ENCODE results near the gene FOXJ3.

The FOXJ3 gene

GRCh38 chr1:42317308-42317707, 17.7 kb downstream of the FOXJ3 start:
- Histone ChIP-seq H3K4me3 (ENCODE audit: low read depth, low read length) (no peak overlapping the region), H3K9me3 (ENCODE audit: control insufficient read depth, insufficient read depth, low read depth, low read length) (no peaks in the 10 kb centered on the region), H3K4me1 (ENCODE audit: control insufficient read depth, insufficient read depth, low read length) (peaks cover 20% of the 10 kb centered on the region), H3K36me3 (ENCODE audit: control insufficient read depth in 2 of 2, insufficient read depth in 1 of 2, low read length in 2 of 2) (no peaks in the 10 kb centered on the region), H3K27ac (ENCODE audit: extremely low read depth, low read depth, low read length) (no peak overlapping the region)
- ChIA-PET POLR2A (interaction anchor here (0.6 kb wide), 1 partner anchor 450 kb away, joined by 4 read pairs; the partner anchor contains the start of genes C1orf50 and P3H1), CTCF (interaction anchor here (0.6 to 2.0 kb wide), 6 partner anchors 11 to 430 kb away, joined by 3 to 8 read pairs (median 4); no protein-coding TSS in a partner anchor)
- TF ChIP-seq ZBTB17 (tag by site-specific recombination; IDR thresholded peaks at IDR 0.05) (peak; percentile 49), ZNF324 (tag by site-specific recombination; IDR thresholded peaks at IDR 0.05) (no peak)

GRCh38 chr1:42316292-42316691, 18.7 kb downstream of the FOXJ3 start:
- H3K27ac ChIP-seq (ENCODE audit: extremely low read depth, low read depth, low read length), result no peak overlapping the region
- no peak overlapping the region for H3K4me3 ChIP-seq (ENCODE audit: low read depth, low read length)
- H3K9me3 ChIP-seq (ENCODE audit: control insufficient read depth, insufficient read depth, low read depth, low read length), result no peaks in the 10 kb centered on the region
- H3K36me3 ChIP-seq (ENCODE audit: control insufficient read depth in 2 of 2, insufficient read depth in 1 of 2, low read length in 2 of 2), result no peaks in the 10 kb centered on the region
- POLR2A ChIA-PET, result no interaction called here
- peaks cover 20% of the 10 kb centered on the region for H3K4me1 ChIP-seq (ENCODE audit: control insufficient read depth, insufficient read depth, low read length)
- CTCF ChIA-PET, result interaction anchor here (0.6 to 2.0 kb wide), 7 partner anchors 11 to 903 kb away, joined by 3 to 8 read pairs (median 4); no protein-coding TSS in a partner anchor
- no peak for TF ChIP-seq PRDM6 (tag by site-specific recombination; IDR thresholded peaks at IDR 0.05)
- TF ChIP-seq REPIN1 (tag by site-specific recombination; IDR thresholded peaks at IDR 0.05; ENCODE audit: low read depth), result no peak
- peak; percentile 32; the same call in 1 of the 2 replicates for TF ChIP-seq ZFHX2 (tag by site-specific recombination; conservative IDR thresholded peaks at IDR 0.05)
- TF ChIP-seq ZNF473 (tag by site-specific recombination; IDR thresholded peaks at IDR 0.05), result no peak
- TF ChIP-seq SETDB1 (IDR thresholded peaks at IDR 0.05; ENCODE audit: insufficient read length, low read length), result peak; percentile 47
- TF ChIP-seq KLF17 (tag by site-specific recombination; IDR thresholded peaks at IDR 0.05), result no peak
- peak; percentile 47; the same call in 1 of the 2 replicates for TF ChIP-seq SP7 (tag by site-specific recombination; IDR thresholded peaks at IDR 0.05)
- TF ChIP-seq INSM2 (tag by site-specific recombination; IDR thresholded peaks at IDR 0.05), result no peak
- TF ChIP-seq ZNF362 (tag by site-specific recombination; IDR thresholded peaks at IDR 0.05), result peak; percentile 59; the same call in 1 of the 2 replicates

- CTCF ChIA-PET, result interaction anchor here (0.5 to 1.4 kb wide), 5 partner anchors 12 to 430 kb away, joined by 3 to 6 read pairs (median 3); no protein-coding TSS in a partner anchor
- TF ChIP-seq ZNF280C (tag by site-specific recombination; IDR thresholded peaks at IDR 0.05), result no peak
- peak; percentile 57 for TF ChIP-seq SCRT2 (tag by site-specific recombination; IDR thresholded peaks at IDR 0.05)
- no peak for TF ChIP-seq ZNF654 (tag by site-specific recombination; IDR thresholded peaks at IDR 0.05; ENCODE audit: low read depth)
- TF ChIP-seq, protein P1, sequence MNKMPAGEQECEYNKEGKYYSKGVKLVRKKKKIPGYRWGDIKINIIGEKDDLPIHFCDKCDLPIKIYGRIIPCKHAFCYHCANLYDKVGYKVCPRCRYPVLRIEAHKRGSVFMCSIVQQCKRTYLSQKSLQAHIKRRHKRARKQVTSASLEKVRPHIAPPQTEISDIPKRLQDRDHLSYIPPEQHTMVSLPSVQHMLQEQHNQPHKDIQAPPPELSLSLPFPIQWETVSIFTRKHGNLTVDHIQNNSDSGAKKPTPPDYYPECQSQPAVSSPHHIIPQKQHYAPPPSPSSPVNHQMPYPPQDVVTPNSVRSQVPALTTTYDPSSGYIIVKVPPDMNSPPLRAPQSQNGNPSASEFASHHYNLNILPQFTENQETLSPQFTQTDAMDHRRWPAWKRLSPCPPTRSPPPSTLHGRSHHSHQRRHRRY (tag by site-specific recombination; IDR thresholded peaks at IDR 0.05), result no peak
- Histone ChIP-seq H3K4me1 (ENCODE audit: control insufficient read depth, insufficient read depth, low read length) (peaks cover 12% of the 10 kb centered on the region), H3K36me3 (ENCODE audit: control insufficient read depth in 2 of 2, insufficient read depth in 1 of 2, low read length in 2 of 2) (no peaks in the 10 kb centered on the region), H3K4me3 (ENCODE audit: low read depth, low read length) (no peak overlapping the region), H3K27ac (ENCODE audit: extremely low read depth, low read depth, low read length) (no peak overlapping the region), H3K9me3 (ENCODE audit: control insufficient read depth, insufficient read depth, low read depth, low read length) (no peaks in the 10 kb centered on the region)
- POLR2A ChIA-PET, result no interaction called here
Observed at GRCh38 chr1:42315500-42315899, 19.5 kb downstream of the FOXJ3 start.

All from HEK293 (cell line).